Naive thymus-derived CD4-positive, alpha-beta T cell (primary cell): Measurements from ENCODE around the gene KRT31. TPM values are rescaled to one million over a fixed set of nuclear protein-coding genes. Genes with fewer than 3 reads are reported as not detected.
"Not testable (repeated sequence)": the region's sequence is repeated elsewhere in the genome, so short reads cannot be mapped to it uniquely, and the experiment has no call there.

Experiments
- ATAC-seq: fragments of 150-1000 bp; cut with Tn5 transposase; 2 replicates; pipeline ENCODE4 v1.10.0; 2021; ENCODE audit warnings: mild to moderate bottlenecking, moderate library complexity
- CTCF ChIA-PET: fragments of 350-600 bp; sonication (Branson Sonifier 250); formaldehyde crosslinking; loops from one replicate; lab custom pipeline; 2021; ENCODE audit warnings: antibody characterized with exemption; lab: Charles Lee
- POLR2A ChIA-PET: fragments of 350-600 bp; sonication (Branson Sonifier 250); formaldehyde crosslinking; loops from one replicate; lab custom pipeline; 2021; ENCODE audit warnings: antibody characterized with exemption, inconsistent platforms; lab: Charles Lee
- DNase-seq, 9 donors: peaks; one replicate each; pipeline versions ENCODE4 v3.0.0 to v3.0.0-alpha.2; 2020 to 2022; ENCODE audit warnings: mixed read lengths in 1 of 9
- H3K27ac ChIP-seq: one replicate; pipeline ENCODE4 v1.7.0; 2013; ENCODE audit warnings: mild to moderate bottlenecking, low read depth, low read length, moderate library complexity
- H3K27me3 ChIP-seq, 2 donors: one replicate each; pipeline ENCODE4 v1.7.0; 2013; ENCODE audit warnings: low read length in 2 of 2, mild to moderate bottlenecking in 2 of 2, moderate library complexity in 2 of 2; ENCODE audit not compliant: control insufficient read depth in 2 of 2, insufficient read depth in 2 of 2
- H3K36me3 ChIP-seq, 3 experiments: 1 replicate in 2 of 3; 2 replicates in 1 of 3; pipeline ENCODE4 v1.7.0; 2013; ENCODE audit warnings: low read length in 3 of 3, mild to moderate bottlenecking in 3 of 3, moderate library complexity in 1 of 3; ENCODE audit not compliant: insufficient read depth in 3 of 3, control insufficient read depth in 2 of 3
- H3K4me1 ChIP-seq, 2 donors: one replicate each; pipeline ENCODE4 v1.7.0; 2013; ENCODE audit warnings: low read length in 2 of 2, mild to moderate bottlenecking in 2 of 2, moderate library complexity in 1 of 2; ENCODE audit not compliant: control insufficient read depth in 2 of 2, insufficient read depth in 2 of 2
- H3K4me3 ChIP-seq: 2 replicates; pipeline ENCODE4 v1.7.0; 2013; ENCODE audit warnings: mild to moderate bottlenecking, low read length
- H3K9me3 ChIP-seq, 3 experiments: 1 replicate in 2 of 3; 2 replicates in 1 of 3; pipeline ENCODE4 v1.7.0; 2013; ENCODE audit warnings: low read length in 3 of 3; ENCODE audit not compliant: control insufficient read depth in 2 of 3
- H3K27ac Mint-ChIP-seq, 9 donors: one replicate each; pipeline ENCODE4 v1.8.0; 2020 to 2022; ENCODE audit warnings: mixed read lengths in 9 of 9, mild to moderate bottlenecking in 8 of 9, moderate library complexity in 5 of 9, inconsistent platforms in 2 of 9
- H3K27me3 Mint-ChIP-seq, 5 donors: one replicate each; pipeline ENCODE4 v1.8.0; 2021 to 2022; ENCODE audit warnings: mixed read lengths in 5 of 5, mild to moderate bottlenecking in 1 of 5
- H3K36me3 Mint-ChIP-seq, 5 donors: one replicate each; pipeline ENCODE4 v1.8.0; 2020 to 2022; ENCODE audit warnings: mixed read lengths in 5 of 5, mild to moderate bottlenecking in 3 of 5, inconsistent platforms in 1 of 5
- H3K4me1 Mint-ChIP-seq, 7 donors: one replicate each; pipeline ENCODE4 v1.8.0; 2020 to 2022; ENCODE audit warnings: mixed read lengths in 7 of 7, mild to moderate bottlenecking in 3 of 7, inconsistent platforms in 1 of 7
- H3K4me3 Mint-ChIP-seq, 10 donors: one replicate each; pipeline ENCODE4 v1.8.0; 2020 to 2022; ENCODE audit warnings: mild to moderate bottlenecking in 10 of 10, mixed read lengths in 10 of 10, moderate library complexity in 6 of 10, inconsistent platforms in 2 of 10
- H3K9me3 Mint-ChIP-seq, 11 donors: one replicate each; pipeline ENCODE4 v1.8.0; 2020 to 2022; ENCODE audit warnings: mixed read lengths in 11 of 11, mild to moderate bottlenecking in 4 of 11, inconsistent platforms in 1 of 11, moderate library complexity in 1 of 11
- intact Hi-C, 2 donors: fragments of 100-400 bp; cut with micrococcal nuclease; formaldehyde crosslinking; loops; one replicate each; pipeline ENCODE4 v1.15.1; 2023
- polyA plus RNA-seq, 2 donors: library from polyadenylated mRNA; unstranded; fragments of 300-500 nt; fragmentation: Illumina TruSeq; gene quantifications; one replicate each; pipeline ENCODE4 v1.2.3, GENCODE V29; 2021
- total RNA-seq, 6 experiments: library from RNA in 5 of 6; stranded (reverse) in 5 of 6; gene quantifications; 1 replicate in 5 of 6; 2 replicates in 1 of 6; pipeline ENCODE4 v1.2.3 and lab custom pipeline; 2021 to 2026

Gene KRT31
- total and polyA plus RNA-seq, 7 experiments from 2014 or later, result not detected

DNA sequence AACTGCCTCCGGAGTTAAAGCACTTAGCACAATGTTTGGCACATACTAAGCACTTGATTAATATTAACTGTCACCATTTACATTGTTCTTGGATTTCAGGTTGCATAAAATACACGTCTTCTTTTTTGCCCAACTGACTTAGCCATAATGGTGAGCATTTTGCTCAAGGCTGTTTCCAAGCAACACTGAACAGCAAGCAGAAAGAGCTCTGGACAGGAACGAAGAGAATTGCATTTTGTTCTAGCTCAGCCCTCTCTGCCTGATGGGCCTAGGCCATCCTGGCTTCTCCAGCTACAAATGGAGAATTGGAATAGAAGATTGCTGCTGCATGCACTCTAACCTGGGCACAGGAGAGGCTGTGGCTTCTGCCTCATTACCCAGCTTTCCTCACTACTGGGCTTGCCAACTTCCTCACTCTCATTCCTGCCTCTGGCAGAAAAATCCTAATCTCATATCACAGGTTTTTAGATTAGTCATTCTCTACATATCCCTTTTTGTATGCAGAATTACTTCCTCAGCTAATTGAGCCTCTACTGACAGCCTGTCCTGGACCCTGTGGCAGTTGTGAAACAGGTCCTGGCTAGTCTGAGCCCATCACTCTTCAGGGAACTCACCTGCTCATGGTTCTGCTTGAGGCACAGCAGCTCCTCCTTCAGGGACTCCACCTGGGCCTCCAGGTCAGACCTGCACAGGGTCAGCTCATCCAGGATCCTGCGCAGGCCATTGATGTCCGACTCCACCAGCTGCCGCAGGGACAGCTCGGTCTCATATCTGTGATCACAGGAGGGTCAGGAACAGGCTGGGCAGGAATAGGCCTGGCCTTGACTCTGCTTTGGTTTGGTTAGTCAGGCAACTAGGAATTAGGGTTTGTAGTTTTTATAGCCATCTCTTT, 49.3 kb downstream of the KRT31 start:
- no peaks in the 10 kb centered on the region for H3K36me3 ChIP-seq
- Mint-ChIP-seq H3K4me3 (no peak overlapping the region), H3K9me3 (peaks cover 3 to 12% (median 5%) of the 10 kb centered on the region in 11 donors), H3K27me3 (peaks cover 0 to 29% (median 0%) of the 10 kb centered on the region in 5 donors), H3K27ac (peak overlapping the region in 2 of 9 donors; percentile 14 to 17), H3K4me1 (peaks cover 7 to 46% (median 26%) of the 10 kb centered on the region in 7 donors), H3K36me3 (peaks cover 1 to 13% (median 8%) of the 10 kb centered on the region in 5 donors)
- H3K27ac ChIP-seq, result no peak overlapping the region
- no peak for ATAC-seq
- POLR2A ChIA-PET, result interaction anchor here (0.6 to 1.7 kb wide), 6 partner anchors 8 to 26 kb away, joined by 3 to 4 read pairs (median 4); no protein-coding TSS in a partner anchor
- no peak overlapping the region for H3K4me3 ChIP-seq
- DNase-seq, result no peak
- peaks cover 0 to 14% of the 10 kb centered on the region in 2 donors for H3K4me1 ChIP-seq
- H3K27me3 ChIP-seq, result no peaks in the 10 kb centered on the region
- peaks cover 0 to 3% (median 0%) of the 10 kb centered on the region in 3 experiments for H3K9me3 ChIP-seq
- intact Hi-C loops, result no loop called here
- CTCF ChIA-PET, result interaction anchor here (1.3 kb wide), 1 partner anchor 25 kb away, joined by 7 read pairs; no protein-coding TSS in a partner anchor

- Mint-ChIP-seq H3K9me3 (peaks cover 0 to 28% (median 10%) of the 10 kb centered on the region in 11 donors), H3K4me1 (peaks cover 13 to 52% (median 34%) of the 10 kb centered on the region in 7 donors), H3K27me3 (peaks cover 0 to 20% (median 0%) of the 10 kb centered on the region in 5 donors), H3K36me3 (peaks cover 4 to 20% (median 11%) of the 10 kb centered on the region in 5 donors)
- H3K27ac Mint-ChIP-seq, H3K27ac ChIP-seq, CTCF ChIA-PET, H3K27me3 ChIP-seq, DNase-seq, H3K4me3 Mint-ChIP-seq, intact Hi-C loops, H3K4me3 ChIP-seq, H3K36me3 ChIP-seq, ATAC-seq: not testable (repeated sequence)
- Histone ChIP-seq H3K9me3 (peaks cover 0 to 13% (median 5%) of the 10 kb centered on the region in 3 experiments), H3K4me1 (peaks cover 16 to 21% of the 10 kb centered on the region in 2 donors)
- POLR2A ChIA-PET, result interaction anchor here (0.6 kb wide), 1 partner anchor 202 kb away, joined by 3 read pairs; no protein-coding TSS in a partner anchor
Observed at GRCh38 chr17:41346421-41346820, 51.0 kb downstream of the KRT31 start.

- intact Hi-C loops, result no loop called here
- H3K4me1 Mint-ChIP-seq, result peaks cover 11 to 52% (median 34%) of the 10 kb centered on the region in 7 donors
- ChIA-PET CTCF (no interaction called here), POLR2A (interaction anchor here (0.6 to 0.7 kb wide), 2 partner anchors 17 to 203 kb away, joined by 3 read pairs; no protein-coding TSS in a partner anchor)
- DNase-seq (no peak), ATAC-seq (no peak)
- H3K9me3 ChIP-seq, result peaks cover 0 to 13% (median 5%) of the 10 kb centered on the region in 3 experiments
- no peak overlapping the region for H3K4me3 ChIP-seq
- peaks cover 0 to 20% (median 0%) of the 10 kb centered on the region in 5 donors for H3K27me3 Mint-ChIP-seq
- no peaks in the 10 kb centered on the region for H3K36me3 ChIP-seq
- H3K27ac ChIP-seq, result no peak overlapping the region
- H3K36me3 Mint-ChIP-seq, result peaks cover 4 to 20% (median 11%) of the 10 kb centered on the region in 5 donors
- no peaks in the 10 kb centered on the region for H3K27me3 ChIP-seq
- no peak overlapping the region for H3K4me3 Mint-ChIP-seq
- peaks cover 0 to 29% (median 10%) of the 10 kb centered on the region in 11 donors for H3K9me3 Mint-ChIP-seq
- peak overlapping the region in 1 of 9 donors; percentile 23 for H3K27ac Mint-ChIP-seq
- H3K4me1 ChIP-seq, result peaks cover 20 to 24% of the 10 kb centered on the region in 2 donors
Observed at GRCh38 chr17:41345992-41346391, 51.4 kb downstream of the KRT31 start.

Other genes with a start within 250 kb of the KRT31 start
Only the 30 nearest of the 31 such genes appear.
- gene KRTAP4-4, start 236.9 kb downstream of the KRT31 start, total RNA-seq, result not detected
- gene KRTAP4-4, start 236.9 kb downstream of the KRT31 start, polyA plus RNA-seq, result not detected
- not detected for gene KRTAP4-3, start 229.4 kb downstream of the KRT31 start, total RNA-seq
- gene KRTAP4-3, start 229.4 kb downstream of the KRT31 start, polyA plus RNA-seq, result not detected
- not detected for gene KRTAP4-2, start 219.4 kb downstream of the KRT31 start, total RNA-seq
- not detected for gene KRTAP4-2, start 219.4 kb downstream of the KRT31 start, polyA plus RNA-seq
- not detected for gene KRTAP4-1, start 212.7 kb downstream of the KRT31 start, total RNA-seq
- gene KRTAP4-1, start 212.7 kb downstream of the KRT31 start, polyA plus RNA-seq, result not detected
- gene KRTAP9-1, start 207.7 kb downstream of the KRT31 start, total RNA-seq, result not detected
- gene KRTAP9-1, start 207.7 kb downstream of the KRT31 start, polyA plus RNA-seq, result not detected
- not detected for gene KRTAP9-2, start 171.0 kb downstream of the KRT31 start, total RNA-seq
- gene KRTAP9-2, start 171.0 kb downstream of the KRT31 start, polyA plus RNA-seq, result not detected
- not detected for gene KRTAP9-3, start 165.2 kb downstream of the KRT31 start, total RNA-seq
- gene KRTAP9-3, start 165.2 kb downstream of the KRT31 start, polyA plus RNA-seq, result not detected
- not detected for gene KRTAP9-8, start 159.6 kb downstream of the KRT31 start, total RNA-seq
- not detected for gene KRTAP9-8, start 159.6 kb downstream of the KRT31 start, polyA plus RNA-seq
- not detected for gene KRTAP9-4, start 147.9 kb downstream of the KRT31 start, total RNA-seq
- gene KRTAP9-4, start 147.9 kb downstream of the KRT31 start, polyA plus RNA-seq, result not detected
- not detected for gene KRTAP9-9, start 142.2 kb downstream of the KRT31 start, total RNA-seq
- gene KRTAP9-9, start 142.2 kb downstream of the KRT31 start, polyA plus RNA-seq, result not detected
- gene KRTAP9-6, start 132.2 kb downstream of the KRT31 start, total RNA-seq, result not detected
- not detected for gene KRTAP9-6, start 132.2 kb downstream of the KRT31 start, polyA plus RNA-seq
- gene KRTAP9-7, start 121.9 kb downstream of the KRT31 start, total RNA-seq, result not detected
- gene KRTAP9-7, start 121.9 kb downstream of the KRT31 start, polyA plus RNA-seq, result not detected
- gene KRTAP29-1, start 94.8 kb downstream of the KRT31 start, total RNA-seq, result not detected
- under 1 TPM in 1 of 2 donors, not detected in 1; 0.30 TPM for gene KRTAP29-1, start 94.8 kb downstream of the KRT31 start, polyA plus RNA-seq
- under 1 TPM in 3 of 5 experiments, not detected in 2; 0.22 to 0.49 (median 0.32) TPM for gene KRTAP16-1, start 88.3 kb downstream of the KRT31 start, total RNA-seq
- under 1 TPM in 1 of 2 donors, not detected in 1; 0.19 TPM for gene KRTAP16-1, start 88.3 kb downstream of the KRT31 start, polyA plus RNA-seq
- not detected for gene KRTAP17-1, start 81.9 kb downstream of the KRT31 start, total RNA-seq
- not detected for gene KRTAP17-1, start 81.9 kb downstream of the KRT31 start, polyA plus RNA-seq
- not detected for gene KRT33A, start 46.8 kb downstream of the KRT31 start, total RNA-seq
- gene KRT33A, start 46.8 kb downstream of the KRT31 start, polyA plus RNA-seq, result not detected
- not detected for gene KRT33B, start 27.8 kb downstream of the KRT31 start, total RNA-seq
- not detected for gene KRT33B, start 27.8 kb downstream of the KRT31 start, polyA plus RNA-seq
- not detected for gene KRT34, start 15.3 kb downstream of the KRT31 start, total RNA-seq
- gene KRT34, start 15.3 kb downstream of the KRT31 start, polyA plus RNA-seq, result not detected
- gene KRT37, start 27.0 kb upstream of the KRT31 start, total RNA-seq, result not detected
- gene KRT37, start 27.0 kb upstream of the KRT31 start, polyA plus RNA-seq, result not detected
- gene KRT38, start 43.4 kb upstream of the KRT31 start, total RNA-seq, result not detected
- gene KRT38, start 43.4 kb upstream of the KRT31 start, polyA plus RNA-seq, result not detected
- gene KRT32, start 69.8 kb upstream of the KRT31 start, total RNA-seq, result not detected
- not detected for gene KRT32, start 69.8 kb upstream of the KRT31 start, polyA plus RNA-seq
- gene KRT35, start 83.5 kb upstream of the KRT31 start, total RNA-seq, result not detected
- gene KRT35, start 83.5 kb upstream of the KRT31 start, polyA plus RNA-seq, result not detected
- gene KRT36, start 92.3 kb upstream of the KRT31 start, total RNA-seq, result not detected
- gene KRT36, start 92.3 kb upstream of the KRT31 start, polyA plus RNA-seq, result not detected
- not detected for gene KRT13, start 108.0 kb upstream of the KRT31 start, total RNA-seq
- gene KRT13, start 108.0 kb upstream of the KRT31 start, polyA plus RNA-seq, result not detected
- not detected for gene KRT15, start 121.3 kb upstream of the KRT31 start, total RNA-seq
- gene KRT15, start 121.3 kb upstream of the KRT31 start, polyA plus RNA-seq, result not detected
- gene KRT19, start 130.7 kb upstream of the KRT31 start, total RNA-seq, result not detected
- not detected for gene KRT19, start 130.7 kb upstream of the KRT31 start, polyA plus RNA-seq
- gene KRT9, start 174.5 kb upstream of the KRT31 start, total RNA-seq, result not detected
- gene KRT9, start 174.5 kb upstream of the KRT31 start, polyA plus RNA-seq, result not detected
- gene KRT14, start 189.3 kb upstream of the KRT31 start, total RNA-seq, result not detected
- not detected for gene KRT14, start 189.3 kb upstream of the KRT31 start, polyA plus RNA-seq
- gene KRT16, start 215.2 kb upstream of the KRT31 start, total RNA-seq, result not detected
- gene KRT16, start 215.2 kb upstream of the KRT31 start, polyA plus RNA-seq, result not detected
- gene KRT17, start 227.0 kb upstream of the KRT31 start, total RNA-seq, result not detected
- gene KRT17, start 227.0 kb upstream of the KRT31 start, polyA plus RNA-seq, result not detected